HepG2 (cell line): Measurements from ENCODE around the gene COX6B1. TPM values are rescaled to one million over a fixed set of nuclear protein-coding genes. Genes with fewer than 3 reads are reported as not detected.
A peak's percentile ranks its signal among the peaks of the same experiment; 100 is the strongest.

ENCODE experiments used
- ATAC-seq: fragments of 200-7000 bp; cut with Tn5 transposase; 3 replicates; pipeline ENCODE4 v1.9.1; 2020; ENCODE audit warnings: mild to moderate bottlenecking, moderate library complexity
- BruUV-seq: library from RNA; stranded (reverse); fragments of 400-500 nt; replicated peaks from 2 replicates; lab custom pipeline; 2021; lab: Mats Ljungman, UMichigan
- CTCF ChIA-PET: fragments of 300-600 bp; formaldehyde crosslinking; extraction: SDS; loops from one replicate; lab custom pipeline; 2021; ENCODE audit warnings: low total read pairs, inconsistent platforms, low intra/inter-chr PET ratio; lab: Yijun Ruan, JAX
- POLR2A ChIA-PET: fragments of 350-600 bp; sonication (Branson Sonifier 250); formaldehyde crosslinking; loops from one replicate; lab custom pipeline; 2020; ENCODE audit warnings: antibody characterized with exemption, inconsistent platforms; lab: Yijun Ruan, JAX
- DNase-seq: peaks from one replicate; pipeline ENCODE4 v3.0.0-alpha.2; 2015; ENCODE audit warnings: low spot score
- FAIRE-seq: peaks from 3 replicates; lab custom pipeline; 2011; peaks lifted over from hg19 to GRCh38; lab: Jason Lieb, UNC
- H2AFZ ChIP-seq: one replicate; pipeline ENCODE4 v1.6.1; 2011; ENCODE audit warnings: low read length, inconsistent platforms
- H3K27ac ChIP-seq: fragments of 300-600 bp; 3 replicates; pipeline ENCODE4 v1.8.0; 2011; ENCODE audit warnings: mixed run types, mild to moderate bottlenecking, mixed read lengths, low read length, inconsistent platforms; ENCODE audit not compliant: insufficient read depth; ENCODE audit errors: extremely low read length
- H3K27me3 ChIP-seq, 2 experiments: fragments of 200-600 bp in 1 of 2; 2 replicates in 1 of 2; 3 replicates in 1 of 2; pipeline versions ENCODE4 v1.6.0 to v1.8.0; 2011; ENCODE audit warnings: low read length in 2 of 2, mild to moderate bottlenecking in 2 of 2, moderate library complexity in 2 of 2, inconsistent platforms in 1 of 2; ENCODE audit not compliant: insufficient read depth in 2 of 2, control insufficient read depth in 1 of 2
- H3K36me3 ChIP-seq, 2 experiments: fragments of 200-600 bp in 1 of 2; replicated peaks in 1 of 2; 2 replicates in 1 of 2; 3 replicates in 1 of 2; pipeline versions ENCODE4 v1.5.1 to v1.8.0; 2011; ENCODE audit warnings: low read length in 2 of 2, inconsistent platforms in 1 of 2; ENCODE audit not compliant: insufficient read depth in 2 of 2, control insufficient read depth in 1 of 2
- H3K4me1 ChIP-seq: 2 replicates; pipeline ENCODE4 v1.5.1; 2012; ENCODE audit warnings: low read length, inconsistent platforms; ENCODE audit not compliant: insufficient read depth
- H3K4me2 ChIP-seq: 2 replicates; pipeline ENCODE4 v1.6.0; 2011; ENCODE audit warnings: low read depth, low read length, inconsistent platforms
- H3K4me3 ChIP-seq, 3 experiments: fragments of 200-600 bp in 1 of 3; sonication (generic), shearing (Covaris generic) in 1 of 3; replicated peaks in 1 of 3; 2 replicates each; pipeline ENCODE4 v1.5.1; 2011 to 2016; ENCODE audit warnings: low read length in 3 of 3, inconsistent platforms in 2 of 3, low read depth in 2 of 3, mild to moderate bottlenecking in 2 of 3, control low read depth in 1 of 3, mixed read lengths in 1 of 3; ENCODE audit not compliant: insufficient read depth in 1 of 3
- H3K79me2 ChIP-seq: one replicate; pipeline ENCODE4 v1.6.1; 2011; ENCODE audit warnings: low read length, inconsistent platforms; ENCODE audit not compliant: insufficient read depth
- H3K9ac ChIP-seq: 2 replicates; pipeline ENCODE4 v1.6.0; 2011; ENCODE audit warnings: mild to moderate bottlenecking, low read depth, low read length, inconsistent platforms; ENCODE audit not compliant: insufficient read depth
- H3K9me3 ChIP-seq: 2 replicates; pipeline ENCODE4 v1.5.1; 2012; ENCODE audit warnings: mild to moderate bottlenecking, low read length
- H4K20me1 ChIP-seq: 2 replicates; pipeline ENCODE4 v1.6.0; 2011; ENCODE audit warnings: inconsistent platforms, mild to moderate bottlenecking, low read length, moderate library complexity; ENCODE audit not compliant: insufficient read depth
- BCL6 ChIP-seq: IDR thresholded peaks from 2 replicates; pipeline ENCODE4 v1.6.1; 2016; ENCODE audit warnings: missing genetic modification reagents, missing compliant biosample characterization
- NR2F1 ChIP-seq, 2 experiments: fragments of 450-650 bp in 1 of 2; formaldehyde crosslinking in 1 of 2; IDR thresholded peaks; 2 replicates each; pipeline versions ENCODE4 v1.5.0 to v1.6.1; 2016 to 2020; ENCODE audit warnings: mild to moderate bottlenecking in 1 of 2, missing compliant biosample characterization in 1 of 2, missing genetic modification reagents in 1 of 2, moderate library complexity in 1 of 2
- RFXANK ChIP-seq: IDR thresholded peaks from 2 replicates; pipeline ENCODE4 v1.6.1; 2016
- ZIK1 ChIP-seq: sonication (generic); formaldehyde crosslinking; IDR thresholded peaks from 2 replicates; pipeline ENCODE4 v1.5.0; 2020; ENCODE audit warnings: mild to moderate bottlenecking, low read depth, missing genetic modification reagents, borderline replicate concordance
- ZNF234 ChIP-seq: sonication (generic); formaldehyde crosslinking; conservative IDR thresholded peaks from 2 replicates; pipeline ENCODE4 v1.5.1; 2020; ENCODE audit warnings: mild to moderate bottlenecking, missing genetic modification reagents
- ZNF441 ChIP-seq: sonication (generic); formaldehyde crosslinking; IDR thresholded peaks from 2 replicates; pipeline ENCODE4 v1.7.0; 2021; ENCODE audit warnings: missing genetic modification reagents, borderline replicate concordance
- ZNF607 ChIP-seq: sonication (generic); formaldehyde crosslinking; IDR thresholded peaks from 2 replicates; pipeline ENCODE4 v1.5.1; 2020; ENCODE audit warnings: missing genetic modification reagents, mild to moderate bottlenecking, borderline replicate concordance
- WGBS: methylation state at CpG from one replicate; pipeline ENCODE4 v1.1.6; 2017; ENCODE audit warnings: low lambda C conversion rate; 5-methylcytosine and 5-hydroxymethylcytosine counted together
- in situ Hi-C: cut with HindIII; loops from 2 replicates; pipeline ENCODE4 v1.10.0; 2017; ENCODE audit warnings: low pct_unique_long_range_greater_than_20kb; ENCODE audit not compliant: extremely low pct_ligation_motif_present
- intact Hi-C: fragments of 100-400 bp; cut with micrococcal nuclease; formaldehyde crosslinking; loops from one replicate; pipeline ENCODE4 v1.10.0; 2022; ENCODE audit not compliant: unreplicated experiment
- polyA plus RNA-seq, 8 experiments: library from polyadenylated mRNA; depleted of rRNA in 3 of 8; stranded (reverse) in 7 of 8; unstranded in 1 of 8; fragments of >200 nt; fragmentation: Illumina TruSeq in 4 of 8; extraction: Trizol in 4 of 8; gene quantifications; 2 replicates each; pipeline versions ENCODE4 v1.2.1 to v1.2.3, GENCODE V29; 2011 to 2016; ENCODE audit warnings: low read depth in 4 of 8, missing spikeins in 1 of 8, mixed read lengths in 1 of 8; ENCODE audit not compliant: insufficient read depth in 1 of 8
- total RNA-seq, 5 experiments: library from RNA; depleted of rRNA; stranded (reverse); fragments of >200 nt; fragmentation: Illumina TruSeq; extraction: Trizol; gene quantifications; 2 replicates each; pipeline ENCODE4 v1.2.3, GENCODE V29; 2016; ENCODE audit warnings: low read depth in 1 of 5
- TF ChIP-seq, protein P1 (sequence below): sonication (generic); formaldehyde crosslinking; IDR thresholded peaks from 2 replicates; pipeline ENCODE4 v1.9.0; 2022; ENCODE audit warnings: low read depth, missing genetic modification reagents

Gene COX6B1
- total and polyA plus RNA-seq, 2 of the 13 experiments (the other 11 are each of a cell fraction or from before 2014, with no cell fraction given), result 481 to 487 TPM

- peaks cover 16 to 26% of the 10 kb centered on the region in 2 experiments; a peak in 4 of 5 replicates for H3K36me3 ChIP-seq
- BruUV-seq, result TSS peak; percentile 100
- peak overlapping the region; percentile 90 for H3K27ac ChIP-seq
- in situ Hi-C loops, result no loop called here
- peaks cover 10% of the 10 kb centered on the region for H3K79me2 ChIP-seq
- H3K27me3 ChIP-seq, result no peaks in the 10 kb centered on the region; a peak in 1 of 5 replicates
- peak overlapping the region; percentile 85 for H3K9ac ChIP-seq
- 46% methylated on average over 9 of the region's 9 CpGs for WGBS
- ATAC-seq, result no peak
- DNase-seq, result no peak
- no peak overlapping the region for H2AFZ ChIP-seq
- no peak for FAIRE-seq
- ChIA-PET POLR2A (interaction anchor here (1.0 to 1.6 kb wide), 5 partner anchors 15 to 34 kb away, joined by 3 to 4 read pairs (median 4); partner anchors contain the start of genes COX6B1 and HAUS5), CTCF (no interaction called here)
- H4K20me1 ChIP-seq, result no peaks in the 10 kb centered on the region
- peak overlapping the region; percentile 97 for H3K4me2 ChIP-seq
- TF ChIP-seq ZNF234 (CRISPR knock-in tag) (0 out of 2 replicates have a peak, but pooled peaks have one; percentile 61), RFXANK (no peak), ZNF441 (CRISPR knock-in tag) (peak; percentile 29; the same call in 1 of the 2 replicates), BCL6 (CRISPR knock-in tag) (no peak), NR2F1 (CRISPR knock-in tag; IDR thresholded peaks at IDR 0.05) (0 out of 4 replicates have a peak, but pooled peaks of 1 of the 2 experiments have one; percentile 17), ZNF607 (CRISPR knock-in tag) (0 out of 2 replicates have a peak, but pooled peaks have one; percentile 16), ZIK1 (CRISPR knock-in tag) (no peak)
- TF ChIP-seq, protein P1, sequence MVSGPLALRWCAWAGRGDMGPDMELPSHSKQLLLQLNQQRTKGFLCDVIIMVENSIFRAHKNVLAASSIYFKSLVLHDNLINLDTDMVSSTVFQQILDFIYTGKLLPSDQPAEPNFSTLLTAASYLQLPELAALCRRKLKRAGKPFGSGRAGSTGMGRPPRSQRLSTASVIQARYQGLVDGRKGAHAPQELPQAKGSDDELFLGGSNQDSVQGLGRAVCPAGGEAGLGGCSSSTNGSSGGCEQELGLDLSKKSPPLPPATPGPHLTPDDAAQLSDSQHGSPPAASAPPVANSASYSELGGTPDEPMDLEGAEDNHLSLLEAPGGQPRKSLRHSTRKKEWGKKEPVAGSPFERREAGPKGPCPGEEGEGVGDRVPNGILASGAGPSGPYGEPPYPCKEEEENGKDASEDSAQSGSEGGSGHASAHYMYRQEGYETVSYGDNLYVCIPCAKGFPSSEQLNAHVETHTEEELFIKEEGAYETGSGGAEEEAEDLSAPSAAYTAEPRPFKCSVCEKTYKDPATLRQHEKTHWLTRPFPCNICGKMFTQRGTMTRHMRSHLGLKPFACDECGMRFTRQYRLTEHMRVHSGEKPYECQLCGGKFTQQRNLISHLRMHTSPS (CRISPR knock-in tag), result no peak
- H3K4me3 ChIP-seq, result peak overlapping the region; percentile 61 to 88 (median 78)
- no peaks in the 10 kb centered on the region for H3K9me3 ChIP-seq
- intact Hi-C loops, result no loop called here
- H3K4me1 ChIP-seq, result peaks cover 18% of the 10 kb centered on the region; the same call in 1 of the 2 replicates
These were observed 19.9 kb upstream of the COX6B1 start for GRCh38 chr19:35628264-35628564.
